Body of pancreas (tissue), 4 donors: ENCODE data around the gene TBC1D3L. TPM values are rescaled to one million over a fixed set of nuclear protein-coding genes. Genes with fewer than 3 reads are reported as not detected.
"Not testable (repeated sequence)": the region's sequence is repeated elsewhere in the genome, so short reads cannot be mapped to it uniquely, and the experiment has no call there.

Source experiments
- ATAC-seq: fragments of 150-250 bp; one replicate; pipeline ENCODE4 v1.9.1; 2016
- DNase-seq, 4 donors: peaks; one replicate each; pipeline ENCODE4 v3.0.0-alpha.2; 2019
- H3K27ac ChIP-seq, 4 donors: fragments of 200-600 bp; sonication (generic); 1 replicate in 3 of 4; 2 replicates in 1 of 4; pipeline versions ENCODE4 v1.5.1 to v1.6.1; 2016 to 2019; ENCODE audit warnings: mild to moderate bottlenecking in 1 of 4, mixed read lengths in 1 of 4, moderate library complexity in 1 of 4
- H3K27me3 ChIP-seq, 2 donors: fragments of 200-600 bp; sonication (generic); one replicate each; pipeline ENCODE4 v1.6.0; 2016; ENCODE audit warnings: mild to moderate bottlenecking in 1 of 2
- H3K36me3 ChIP-seq, 2 donors: fragments of 200-600 bp; sonication (generic); replicated peaks in 1 of 2; 2 replicates each; pipeline ENCODE4 v1.5.1; 2016; ENCODE audit warnings: low read depth in 2 of 2; ENCODE audit not compliant: insufficient read depth in 1 of 2
- H3K4me1 ChIP-seq: fragments of 200-600 bp; sonication (generic); one replicate; pipeline ENCODE4 v1.6.0; 2016
- H3K4me3 ChIP-seq, 2 donors: fragments of 200-600 bp; sonication (generic); 1 replicate in 1 of 2; 2 replicates in 1 of 2; pipeline ENCODE4 v1.5.1; 2016 to 2019
- H3K9me3 ChIP-seq, 3 donors: fragments of 200-600 bp; sonication (generic); 1 replicate in 2 of 3; 2 replicates in 1 of 3; pipeline ENCODE4 v1.5.1; 2016
- WGBS, 2 donors: methylation state at CpG; one replicate each; pipeline ENCODE4 v1.1.5; 2017; 5-methylcytosine and 5-hydroxymethylcytosine counted together
- intact Hi-C: fragments of 100-400 bp; cut with DNase I; formaldehyde crosslinking; loops from one replicate; pipeline ENCODE4 v1.15.1; 2023
- small RNA-seq: library from RNA; depleted of rRNA; stranded (forward); fragments of <200 nt; gene quantifications from one replicate; pipeline ENCODE3, GENCODE V24; 2016
- total RNA-seq, 2 donors: library from RNA; depleted of rRNA; stranded (reverse); fragments of >200 nt; gene quantifications; one replicate each; pipeline ENCODE4 v1.1.0, GENCODE V29; 2016

TBC1D3L gene
- 10 to 100 TPM in 1 of 2 donors, 1 to 10 TPM in 1; 9.9 to 13.7 TPM for total RNA-seq

GRCh38 chr17:37988960-37989359, at the start of gene TBC1D3L:
TBC1D3L (minus strand) TSS chr17:37989060; CDS start chr17:37987520, 1,540 bp downstream.
- H3K36me3 ChIP-seq, H3K4me1 ChIP-seq, ATAC-seq, DNase-seq, intact Hi-C loops, H3K27ac ChIP-seq, H3K9me3 ChIP-seq, H3K4me3 ChIP-seq, H3K27me3 ChIP-seq: not testable (repeated sequence)
- no CpG with 5 or more reads among the region's 11 CpGs for WGBS, 2 donors

DNA sequence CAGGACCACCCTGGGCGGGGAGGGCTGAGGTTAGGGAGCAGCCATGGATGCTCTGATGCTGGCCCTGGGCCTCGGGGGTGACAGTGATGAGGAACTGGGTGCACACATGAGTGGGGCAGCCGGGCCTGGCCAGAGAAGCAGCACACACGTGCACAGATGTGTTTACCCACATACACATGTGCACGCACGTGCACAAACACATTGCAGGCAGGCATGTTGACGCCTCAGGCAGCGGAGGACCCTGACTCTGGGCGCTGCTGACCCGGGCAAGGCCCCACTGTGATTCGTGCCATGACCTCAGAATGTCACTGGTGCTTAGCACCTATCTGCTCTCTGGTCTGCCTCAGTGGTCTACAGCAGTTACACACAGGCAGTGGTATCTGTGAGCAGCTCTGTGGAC, 14.8 kb upstream of the TBC1D3L start, which contains the start of gene TBC1D3D:
TSS of gene TBC1D3D (plus strand) at position 301 of the 400 bp plus-strand sequence. CDS start 1,585 bp downstream, outside the sequence.
- H3K27ac ChIP-seq, H3K4me3 ChIP-seq, ATAC-seq, DNase-seq, H3K4me1 ChIP-seq, H3K9me3 ChIP-seq, H3K36me3 ChIP-seq, intact Hi-C loops, H3K27me3 ChIP-seq: not testable (repeated sequence)
- no CpG with 5 or more reads among the region's 11 CpGs for WGBS, 2 donors

Small RNAs within 50 kb of the gene (small RNA-seq; reads per million reads assigned to genes)
- not detected for gene RF00001

Other genes with a start within 250 kb of the TBC1D3L start
- 10 to 100 TPM; 22.3 to 37.6 TPM for gene HNF1B, start 244.0 kb downstream of the TBC1D3L start, total RNA-seq
- gene TBC1D3K, start 64.6 kb downstream of the TBC1D3L start, total RNA-seq: not detected
- not detected for gene TBC1D3D, start 14.9 kb upstream of the TBC1D3L start, total RNA-seq
- gene TBC1D3C, start 79.6 kb upstream of the TBC1D3L start, total RNA-seq: not detected
- gene TBC1D3E, start 138.9 kb upstream of the TBC1D3L start, total RNA-seq: not detected
- gene TBC1D3, start 203.5 kb upstream of the TBC1D3L start, total RNA-seq: not detected